DND-41 (cell line): ENCODE measurements around the gene MYO16.

ENCODE experiments used
- ATAC-seq: fragments of 200-7000 bp; cut with Tn5 transposase; 3 replicates; pipeline ENCODE4 v1.9.1; 2021; ENCODE audit warnings: low read depth; ENCODE audit not compliant: insufficient read depth
- DNase-seq: peaks from one replicate; pipeline ENCODE4 v3.0.0-alpha.2; 2020
- H2AFZ ChIP-seq: 2 replicates; pipeline ENCODE4 v1.6.0; 2012; ENCODE audit warnings: low read depth, low read length
- H3K27ac ChIP-seq: 2 replicates; pipeline ENCODE4 v1.5.1; 2012; ENCODE audit warnings: low read length, inconsistent platforms
- H3K27me3 ChIP-seq: fragments of 200-600 bp; sonication (generic); 2 replicates; pipeline ENCODE4 v1.6.0; 2012; ENCODE audit warnings: low read length, mild to moderate bottlenecking, inconsistent platforms; ENCODE audit not compliant: insufficient read depth, poor library complexity
- H3K36me3 ChIP-seq: 2 replicates; pipeline ENCODE4 v1.5.1; 2012; ENCODE audit warnings: low read length, inconsistent platforms; ENCODE audit not compliant: insufficient read depth
- H3K4me1 ChIP-seq: 2 replicates; pipeline ENCODE4 v1.5.1; 2012; ENCODE audit warnings: mild to moderate bottlenecking, low read length; ENCODE audit not compliant: insufficient read depth
- H3K4me2 ChIP-seq: 2 replicates; pipeline ENCODE4 v1.6.0; 2012; ENCODE audit warnings: mild to moderate bottlenecking, moderate library complexity, low read length, inconsistent platforms; ENCODE audit not compliant: insufficient read depth
- H3K4me3 ChIP-seq, 2 experiments: fragments of 200-600 bp in 1 of 2; shearing (Covaris generic) in 1 of 2; 2 replicates each; pipeline ENCODE4 v1.5.1; 2012 to 2016; ENCODE audit warnings: inconsistent platforms in 2 of 2, low read length in 2 of 2, mild to moderate bottlenecking in 2 of 2, low read depth in 1 of 2, moderate library complexity in 1 of 2
- H3K79me2 ChIP-seq: 2 replicates; pipeline ENCODE4 v1.6.0; 2012; ENCODE audit warnings: low read length, inconsistent platforms; ENCODE audit not compliant: insufficient read depth
- H3K9ac ChIP-seq: 2 replicates; pipeline ENCODE4 v1.6.0; 2012; ENCODE audit warnings: low read depth, mild to moderate bottlenecking, inconsistent platforms, low read length, moderate library complexity
- H3K9me3 ChIP-seq: 2 replicates; pipeline ENCODE4 v1.5.1; 2012; ENCODE audit warnings: low read length, moderate library complexity, mild to moderate bottlenecking, inconsistent platforms; ENCODE audit not compliant: insufficient read depth, severe bottlenecking
- H4K20me1 ChIP-seq: 2 replicates; pipeline ENCODE4 v1.6.0; 2012; ENCODE audit warnings: low read length; ENCODE audit not compliant: insufficient read depth
- CTCF ChIP-seq: IDR thresholded peaks from 2 replicates; pipeline ENCODE4 v1.5.1; 2012; ENCODE audit warnings: borderline replicate concordance, low read length, moderate library complexity, mild to moderate bottlenecking; ENCODE audit not compliant: poor library complexity, severe bottlenecking; ENCODE audit errors: extremely low read depth
- EZH2 ChIP-seq: IDR thresholded peaks from 3 replicates; pipeline ENCODE4 v1.6.1; 2012; ENCODE audit warnings: borderline replicate concordance, low read depth, mild to moderate bottlenecking, moderate library complexity, low read length, inconsistent platforms; ENCODE audit not compliant: severe bottlenecking

MYO16 gene

GRCh38 chr13:109156181-109156935, 526.9 kb downstream of the MYO16 start:
- Histone ChIP-seq H3K4me1 (no peaks in the 10 kb centered on the region), H3K79me2 (no peaks in the 10 kb centered on the region), H3K27me3 (no peaks in the 10 kb centered on the region), H3K9ac (no peak overlapping the region), H3K27ac (no peak overlapping the region), H3K36me3 (no peaks in the 10 kb centered on the region), H3K4me3 (no peak overlapping the region), H2AFZ (no peak overlapping the region), H4K20me1 (no peaks in the 10 kb centered on the region), H3K4me2 (no peak overlapping the region), H3K9me3 (no peaks in the 10 kb centered on the region)
- TF ChIP-seq EZH2 (no peak), CTCF (no peak)
- ATAC-seq, result no peak
- DNase-seq, result no peak

- DNase-seq, result no peak
- no peaks in the 10 kb centered on the region for H3K79me2 ChIP-seq
Measured at GRCh38 chr13:109157275-109157674, 527.9 kb downstream of the MYO16 start.

GRCh38 chr13:109158383-109158782, 529.0 kb downstream of the MYO16 start:
- H3K9me3 ChIP-seq, result no peaks in the 10 kb centered on the region
- no peak overlapping the region for H3K27ac ChIP-seq
- ATAC-seq (no peak), DNase-seq (no peak)
- no peak overlapping the region for H3K4me3 ChIP-seq
- no peak overlapping the region for H3K9ac ChIP-seq
- peaks cover 11% of the 10 kb centered on the region for H3K4me1 ChIP-seq
- no peak for TF ChIP-seq CTCF
- TF ChIP-seq EZH2, result no peak
- H2AFZ ChIP-seq, result no peak overlapping the region
- H3K4me2 ChIP-seq, result no peak overlapping the region
- H3K27me3 ChIP-seq, result no peaks in the 10 kb centered on the region
- no peaks in the 10 kb centered on the region for H3K36me3 ChIP-seq
- no peaks in the 10 kb centered on the region for H4K20me1 ChIP-seq
- no peaks in the 10 kb centered on the region for H3K79me2 ChIP-seq

More at GRCh38 chr13:109157275-109157674, 527.9 kb downstream of the MYO16 start:
- no peak overlapping the region for H3K4me2 ChIP-seq
- H3K9ac ChIP-seq, result no peak overlapping the region
- H3K27ac ChIP-seq, result no peak overlapping the region
- ATAC-seq, result no peak
- H3K4me1 ChIP-seq, result peaks cover 7% of the 10 kb centered on the region
- no peaks in the 10 kb centered on the region for H4K20me1 ChIP-seq
- no peak overlapping the region for H2AFZ ChIP-seq
- no peaks in the 10 kb centered on the region for H3K9me3 ChIP-seq
- no peaks in the 10 kb centered on the region for H3K36me3 ChIP-seq
- TF ChIP-seq CTCF, result no peak
- no peak for TF ChIP-seq EZH2
- H3K4me3 ChIP-seq, result no peak overlapping the region
- no peaks in the 10 kb centered on the region for H3K27me3 ChIP-seq
